Measurements from ENCODE around the gene BRD3OS. TPM values are rescaled to one million over a fixed set of nuclear protein-coding genes. Genes with fewer than 3 reads are reported as not detected.

Gene BRD3OS
- total RNA-seq, 1 experiment from 2014 or later = 13.5 TPM

DNA sequence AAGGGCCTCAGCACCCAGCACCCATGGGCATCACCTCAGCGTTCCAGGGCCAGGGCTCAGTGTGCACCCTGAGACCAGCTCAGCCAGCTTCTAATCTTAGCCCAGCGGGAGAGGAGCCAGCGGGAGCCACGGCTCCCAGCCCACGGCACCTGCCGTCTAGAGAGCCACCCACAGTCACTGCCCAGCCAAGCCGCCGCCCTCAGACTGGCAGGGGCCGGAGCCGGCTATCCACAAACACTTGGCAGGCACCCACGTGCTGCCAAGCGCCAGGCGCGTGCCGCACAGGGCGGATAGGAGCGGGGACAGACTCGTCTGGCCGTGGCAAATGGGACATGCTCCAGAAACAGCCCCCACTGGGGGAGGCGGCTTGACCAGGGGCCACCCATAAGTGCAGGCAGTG, 24.0 kb downstream of the BRD3OS start:
- Histone ChIP-seq H3K27me3 (replicated peaks; ENCODE audit: insufficient read depth, low read depth, low read length, poor library complexity) (no peaks in the 10 kb centered on the region), H3K4me3 (ENCODE audit: low read depth, low read length, poor library complexity, severe bottlenecking) (no peak overlapping the region), H3K36me3 (ENCODE audit: insufficient read depth, low read length, poor library complexity, severe bottlenecking) (peaks cover 62% of the 10 kb centered on the region), H3K4me1 (ENCODE audit: insufficient read depth, low read length, poor library complexity, severe bottlenecking) (no peaks in the 10 kb centered on the region), H3K9me3 (ENCODE audit: low read depth, low read length, poor library complexity, severe bottlenecking) (no peaks in the 10 kb centered on the region), H3K27ac (ENCODE audit: low read depth, low read length, poor library complexity, severe bottlenecking) (no peak overlapping the region)
- ChIA-PET CTCF (no interaction called here), POLR2A (ENCODE audit: low non-redundant PET) (no interaction called here)
- no TSS peak for BruUV-seq (replicated peaks)
- TF ChIP-seq, protein P1, sequence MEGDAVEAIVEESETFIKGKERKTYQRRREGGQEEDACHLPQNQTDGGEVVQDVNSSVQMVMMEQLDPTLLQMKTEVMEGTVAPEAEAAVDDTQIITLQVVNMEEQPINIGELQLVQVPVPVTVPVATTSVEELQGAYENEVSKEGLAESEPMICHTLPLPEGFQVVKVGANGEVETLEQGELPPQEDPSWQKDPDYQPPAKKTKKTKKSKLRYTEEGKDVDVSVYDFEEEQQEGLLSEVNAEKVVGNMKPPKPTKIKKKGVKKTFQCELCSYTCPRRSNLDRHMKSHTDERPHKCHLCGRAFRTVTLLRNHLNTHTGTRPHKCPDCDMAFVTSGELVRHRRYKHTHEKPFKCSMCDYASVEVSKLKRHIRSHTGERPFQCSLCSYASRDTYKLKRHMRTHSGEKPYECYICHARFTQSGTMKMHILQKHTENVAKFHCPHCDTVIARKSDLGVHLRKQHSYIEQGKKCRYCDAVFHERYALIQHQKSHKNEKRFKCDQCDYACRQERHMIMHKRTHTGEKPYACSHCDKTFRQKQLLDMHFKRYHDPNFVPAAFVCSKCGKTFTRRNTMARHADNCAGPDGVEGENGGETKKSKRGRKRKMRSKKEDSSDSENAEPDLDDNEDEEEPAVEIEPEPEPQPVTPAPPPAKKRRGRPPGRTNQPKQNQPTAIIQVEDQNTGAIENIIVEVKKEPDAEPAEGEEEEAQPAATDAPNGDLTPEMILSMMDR (conservative IDR thresholded peaks at IDR 0.05; ENCODE audit: low read depth, low read length) = no peak
- intact Hi-C loops (cut with micrococcal nuclease; ENCODE audit: unreplicated experiment) = no loop called here
- no peak for DNase-seq (ENCODE audit: low spot score)

DNA sequence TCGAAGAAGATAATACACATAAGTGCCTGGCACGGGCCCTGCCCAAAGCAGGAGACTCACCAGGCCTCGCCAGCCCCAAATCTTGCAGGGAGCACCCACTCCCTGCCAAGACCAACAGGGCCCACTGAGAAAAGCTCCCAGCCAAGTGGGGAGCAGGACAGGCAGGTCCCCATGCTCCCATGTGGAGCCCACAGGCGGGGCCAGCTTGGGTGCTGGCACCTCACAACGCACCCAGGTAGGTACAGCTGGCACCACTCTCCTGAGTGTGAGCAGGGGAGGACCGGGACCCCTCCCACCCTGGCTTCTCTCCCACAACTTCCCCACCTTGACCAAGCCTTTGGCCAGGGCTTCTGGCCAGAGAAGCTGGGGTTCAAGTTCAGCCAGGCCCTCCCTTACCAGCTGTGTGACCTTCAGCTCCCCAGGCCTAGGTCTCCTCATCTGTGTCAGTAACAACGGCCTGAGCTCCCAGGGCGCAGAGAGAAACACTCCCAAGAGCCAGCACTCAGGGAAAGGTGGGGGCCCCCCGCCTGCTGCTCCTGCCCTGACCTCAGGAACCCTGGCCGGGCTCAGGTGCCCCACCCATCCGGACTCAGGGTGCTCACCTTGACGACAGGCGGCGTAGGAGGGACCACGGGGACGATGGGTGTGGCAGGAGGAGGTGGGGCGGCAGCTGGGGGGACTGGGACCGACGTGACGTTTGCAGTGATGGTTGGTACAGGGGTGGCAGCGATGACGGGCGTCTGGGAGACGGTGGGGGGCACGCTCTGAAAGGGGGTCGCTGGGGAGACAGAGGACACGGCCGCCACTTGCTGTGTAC, 24.7 kb downstream of the BRD3OS start:
- TF ChIP-seq, protein P1 (conservative IDR thresholded peaks at IDR 0.05; ENCODE audit: low read depth, low read length) = no peak
- TF ChIP-seq EZH2 (IDR thresholded peaks at IDR 0.05; ENCODE audit: borderline replicate concordance, low read depth, low read length, poor library complexity, severe bottlenecking) = no peak
- no peaks in the 10 kb centered on the region for H3K4me1 ChIP-seq (ENCODE audit: insufficient read depth, low read length, poor library complexity, severe bottlenecking)
- POLR2A ChIA-PET (ENCODE audit: low non-redundant PET) = no interaction called here
- no peaks in the 10 kb centered on the region for H3K27me3 ChIP-seq (replicated peaks; ENCODE audit: insufficient read depth, low read depth, low read length, poor library complexity)
- no peak overlapping the region for H3K4me3 ChIP-seq (ENCODE audit: low read depth, low read length, poor library complexity, severe bottlenecking)
- H3K36me3 ChIP-seq (ENCODE audit: insufficient read depth, low read length, poor library complexity, severe bottlenecking) = peaks cover 58% of the 10 kb centered on the region
- intact Hi-C loops (cut with micrococcal nuclease; ENCODE audit: unreplicated experiment) = no loop called here
- no peak overlapping the region for H3K27ac ChIP-seq (ENCODE audit: low read depth, low read length, poor library complexity, severe bottlenecking)
- H3K9me3 ChIP-seq (ENCODE audit: low read depth, low read length, poor library complexity, severe bottlenecking) = no peaks in the 10 kb centered on the region
- CTCF ChIA-PET = no interaction called here
- no peak for DNase-seq (ENCODE audit: low spot score)
- no TSS peak for BruUV-seq (replicated peaks)

DNA sequence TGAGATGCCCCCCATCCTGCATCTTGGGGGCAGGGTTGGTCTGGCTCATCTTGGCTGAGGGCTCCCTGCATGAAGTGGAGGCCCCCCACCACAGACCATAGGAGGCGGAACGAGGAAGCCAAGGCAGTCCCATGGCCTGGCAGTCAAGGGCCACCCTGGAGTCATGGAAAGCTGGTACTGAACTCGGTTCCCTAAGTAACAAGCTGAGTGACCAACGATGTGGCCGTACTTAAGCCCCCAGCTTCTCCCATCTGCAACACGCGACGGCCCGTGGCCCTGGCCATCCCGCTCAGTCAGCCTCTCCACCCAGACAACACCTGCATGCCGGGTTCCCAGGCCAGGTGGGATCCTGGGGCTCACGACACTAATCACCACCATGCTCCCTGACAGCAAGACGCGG, 25.4 kb downstream of the BRD3OS start:
- Histone ChIP-seq H3K27me3 (replicated peaks; ENCODE audit: insufficient read depth, low read depth, low read length, poor library complexity) (no peaks in the 10 kb centered on the region), H3K4me1 (ENCODE audit: insufficient read depth, low read length, poor library complexity, severe bottlenecking) (no peaks in the 10 kb centered on the region), H3K27ac (ENCODE audit: low read depth, low read length, poor library complexity, severe bottlenecking) (no peak overlapping the region), H3K9me3 (ENCODE audit: low read depth, low read length, poor library complexity, severe bottlenecking) (no peaks in the 10 kb centered on the region), H3K4me3 (ENCODE audit: low read depth, low read length, poor library complexity, severe bottlenecking) (no peak overlapping the region), H3K36me3 (ENCODE audit: insufficient read depth, low read length, poor library complexity, severe bottlenecking) (peaks cover 50% of the 10 kb centered on the region)
- TF ChIP-seq, protein P1 (conservative IDR thresholded peaks at IDR 0.05; ENCODE audit: low read depth, low read length) = no peak
- no peak for TF ChIP-seq EZH2 (IDR thresholded peaks at IDR 0.05; ENCODE audit: borderline replicate concordance, low read depth, low read length, poor library complexity, severe bottlenecking)
- CTCF ChIA-PET = no interaction called here
- BruUV-seq (replicated peaks) = no TSS peak
- POLR2A ChIA-PET (ENCODE audit: low non-redundant PET) = no interaction called here
- intact Hi-C loops (cut with micrococcal nuclease; ENCODE audit: unreplicated experiment) = no loop called here
- DNase-seq (ENCODE audit: low spot score) = no peak
